HepG2 (cell line): Measurements from ENCODE around the gene YTHDF1. TPM values are rescaled to one million over a fixed set of nuclear protein-coding genes. Genes with fewer than 3 reads are reported as not detected.

Source experiments
- ATAC-seq: fragments of 200-7000 bp; cut with Tn5 transposase; 3 replicates; pipeline ENCODE4 v1.9.1; 2020; ENCODE audit warnings: mild to moderate bottlenecking, moderate library complexity
- BruUV-seq: library from RNA; stranded (reverse); fragments of 400-500 nt; replicated peaks from 2 replicates; lab custom pipeline; 2021; lab: Mats Ljungman, UMichigan
- CTCF ChIA-PET: fragments of 300-600 bp; formaldehyde crosslinking; extraction: SDS; loops from one replicate; lab custom pipeline; 2021; ENCODE audit warnings: low total read pairs, inconsistent platforms, low intra/inter-chr PET ratio; lab: Yijun Ruan, JAX
- POLR2A ChIA-PET: fragments of 350-600 bp; sonication (Branson Sonifier 250); formaldehyde crosslinking; loops from one replicate; lab custom pipeline; 2020; ENCODE audit warnings: antibody characterized with exemption, inconsistent platforms; lab: Yijun Ruan, JAX
- DNase-seq: peaks from one replicate; pipeline ENCODE4 v3.0.0-alpha.2; 2015; ENCODE audit warnings: low spot score
- FAIRE-seq: peaks from 3 replicates; lab custom pipeline; 2011; peaks lifted over from hg19 to GRCh38; lab: Jason Lieb, UNC
- H2AFZ ChIP-seq: one replicate; pipeline ENCODE4 v1.6.1; 2011; ENCODE audit warnings: low read length, inconsistent platforms
- H3K27ac ChIP-seq: fragments of 300-600 bp; 3 replicates; pipeline ENCODE4 v1.8.0; 2011; ENCODE audit warnings: mixed run types, mild to moderate bottlenecking, mixed read lengths, low read length, inconsistent platforms; ENCODE audit not compliant: insufficient read depth; ENCODE audit errors: extremely low read length
- H3K27me3 ChIP-seq, 2 experiments: fragments of 200-600 bp in 1 of 2; 2 replicates in 1 of 2; 3 replicates in 1 of 2; pipeline versions ENCODE4 v1.6.0 to v1.8.0; 2011; ENCODE audit warnings: low read length in 2 of 2, mild to moderate bottlenecking in 2 of 2, moderate library complexity in 2 of 2, inconsistent platforms in 1 of 2; ENCODE audit not compliant: insufficient read depth in 2 of 2, control insufficient read depth in 1 of 2
- H3K36me3 ChIP-seq, 2 experiments: fragments of 200-600 bp in 1 of 2; replicated peaks in 1 of 2; 2 replicates in 1 of 2; 3 replicates in 1 of 2; pipeline versions ENCODE4 v1.5.1 to v1.8.0; 2011; ENCODE audit warnings: low read length in 2 of 2, inconsistent platforms in 1 of 2; ENCODE audit not compliant: insufficient read depth in 2 of 2, control insufficient read depth in 1 of 2
- H3K4me1 ChIP-seq: 2 replicates; pipeline ENCODE4 v1.5.1; 2012; ENCODE audit warnings: low read length, inconsistent platforms; ENCODE audit not compliant: insufficient read depth
- H3K4me2 ChIP-seq: 2 replicates; pipeline ENCODE4 v1.6.0; 2011; ENCODE audit warnings: low read depth, low read length, inconsistent platforms
- H3K4me3 ChIP-seq, 3 experiments: fragments of 200-600 bp in 1 of 3; sonication (generic), shearing (Covaris generic) in 1 of 3; replicated peaks in 1 of 3; 2 replicates each; pipeline ENCODE4 v1.5.1; 2011 to 2016; ENCODE audit warnings: low read length in 3 of 3, inconsistent platforms in 2 of 3, low read depth in 2 of 3, mild to moderate bottlenecking in 2 of 3, control low read depth in 1 of 3, mixed read lengths in 1 of 3; ENCODE audit not compliant: insufficient read depth in 1 of 3
- H3K79me2 ChIP-seq: one replicate; pipeline ENCODE4 v1.6.1; 2011; ENCODE audit warnings: low read length, inconsistent platforms; ENCODE audit not compliant: insufficient read depth
- H3K9ac ChIP-seq: 2 replicates; pipeline ENCODE4 v1.6.0; 2011; ENCODE audit warnings: mild to moderate bottlenecking, low read depth, low read length, inconsistent platforms; ENCODE audit not compliant: insufficient read depth
- H3K9me3 ChIP-seq: 2 replicates; pipeline ENCODE4 v1.5.1; 2012; ENCODE audit warnings: mild to moderate bottlenecking, low read length
- H4K20me1 ChIP-seq: 2 replicates; pipeline ENCODE4 v1.6.0; 2011; ENCODE audit warnings: inconsistent platforms, mild to moderate bottlenecking, low read length, moderate library complexity; ENCODE audit not compliant: insufficient read depth
- EED ChIP-seq: sonication (generic); formaldehyde crosslinking; IDR thresholded peaks from 2 replicates; pipeline ENCODE4 v1.5.0; 2020; ENCODE audit warnings: mild to moderate bottlenecking, missing genetic modification reagents
- HOXA9 ChIP-seq: sonication (generic); formaldehyde crosslinking; IDR thresholded peaks from 2 replicates; pipeline ENCODE4 v1.8.1; 2022; ENCODE audit warnings: missing genetic modification reagents, mild to moderate bottlenecking, moderate library complexity, borderline replicate concordance
- MYC ChIP-seq: sonication (generic); formaldehyde crosslinking; IDR thresholded peaks from 2 replicates; pipeline ENCODE4 v1.9.0; 2021; ENCODE audit warnings: missing genetic modification reagents, borderline replicate concordance
- NFE2L1 ChIP-seq: sonication (generic); formaldehyde crosslinking; IDR thresholded peaks from 2 replicates; pipeline ENCODE4 v1.4.0; 2020; ENCODE audit warnings: missing genetic modification reagents, mild to moderate bottlenecking, borderline replicate concordance
- TBX2 ChIP-seq: sonication (generic); formaldehyde crosslinking; IDR thresholded peaks from 2 replicates; pipeline ENCODE4 v1.5.0; 2020; ENCODE audit warnings: missing genetic modification reagents, mild to moderate bottlenecking, borderline replicate concordance
- XRCC5 ChIP-seq: fragments of 200-400 bp; formaldehyde crosslinking; optimal IDR thresholded peaks from 2 replicates; pipeline ENCODE3; 2017; ENCODE audit warnings: mild to moderate bottlenecking, low read length
- ZNF761 ChIP-seq: sonication (generic); formaldehyde crosslinking; conservative IDR thresholded peaks from 2 replicates; pipeline ENCODE4 v1.4.0; 2020; ENCODE audit warnings: mild to moderate bottlenecking, missing genetic modification reagents
- WGBS: methylation state at CpG from one replicate; pipeline ENCODE4 v1.1.6; 2017; ENCODE audit warnings: low lambda C conversion rate; 5-methylcytosine and 5-hydroxymethylcytosine counted together
- in situ Hi-C: cut with HindIII; loops from 2 replicates; pipeline ENCODE4 v1.10.0; 2017; ENCODE audit warnings: low pct_unique_long_range_greater_than_20kb; ENCODE audit not compliant: extremely low pct_ligation_motif_present
- intact Hi-C: fragments of 100-400 bp; cut with micrococcal nuclease; formaldehyde crosslinking; loops from one replicate; pipeline ENCODE4 v1.10.0; 2022; ENCODE audit not compliant: unreplicated experiment
- polyA plus RNA-seq, 8 experiments: library from polyadenylated mRNA; depleted of rRNA in 3 of 8; stranded (reverse) in 7 of 8; unstranded in 1 of 8; fragments of >200 nt; fragmentation: Illumina TruSeq in 4 of 8; extraction: Trizol in 4 of 8; gene quantifications; 2 replicates each; pipeline versions ENCODE4 v1.2.1 to v1.2.3, GENCODE V29; 2011 to 2016; ENCODE audit warnings: low read depth in 4 of 8, missing spikeins in 1 of 8, mixed read lengths in 1 of 8; ENCODE audit not compliant: insufficient read depth in 1 of 8
- total RNA-seq, 5 experiments: library from RNA; depleted of rRNA; stranded (reverse); fragments of >200 nt; fragmentation: Illumina TruSeq; extraction: Trizol; gene quantifications; 2 replicates each; pipeline ENCODE4 v1.2.3, GENCODE V29; 2016; ENCODE audit warnings: low read depth in 1 of 5
- TF ChIP-seq, protein P1 (sequence below): sonication (generic); formaldehyde crosslinking; IDR thresholded peaks from 2 replicates; pipeline ENCODE4 v1.5.0; 2020; ENCODE audit warnings: missing genetic modification reagents

The YTHDF1 gene
- total and polyA plus RNA-seq, 2 of the 13 experiments (the other 11 are each of a cell fraction or from before 2014, with no cell fraction given), result 34.5 to 37.7 TPM

DNA sequence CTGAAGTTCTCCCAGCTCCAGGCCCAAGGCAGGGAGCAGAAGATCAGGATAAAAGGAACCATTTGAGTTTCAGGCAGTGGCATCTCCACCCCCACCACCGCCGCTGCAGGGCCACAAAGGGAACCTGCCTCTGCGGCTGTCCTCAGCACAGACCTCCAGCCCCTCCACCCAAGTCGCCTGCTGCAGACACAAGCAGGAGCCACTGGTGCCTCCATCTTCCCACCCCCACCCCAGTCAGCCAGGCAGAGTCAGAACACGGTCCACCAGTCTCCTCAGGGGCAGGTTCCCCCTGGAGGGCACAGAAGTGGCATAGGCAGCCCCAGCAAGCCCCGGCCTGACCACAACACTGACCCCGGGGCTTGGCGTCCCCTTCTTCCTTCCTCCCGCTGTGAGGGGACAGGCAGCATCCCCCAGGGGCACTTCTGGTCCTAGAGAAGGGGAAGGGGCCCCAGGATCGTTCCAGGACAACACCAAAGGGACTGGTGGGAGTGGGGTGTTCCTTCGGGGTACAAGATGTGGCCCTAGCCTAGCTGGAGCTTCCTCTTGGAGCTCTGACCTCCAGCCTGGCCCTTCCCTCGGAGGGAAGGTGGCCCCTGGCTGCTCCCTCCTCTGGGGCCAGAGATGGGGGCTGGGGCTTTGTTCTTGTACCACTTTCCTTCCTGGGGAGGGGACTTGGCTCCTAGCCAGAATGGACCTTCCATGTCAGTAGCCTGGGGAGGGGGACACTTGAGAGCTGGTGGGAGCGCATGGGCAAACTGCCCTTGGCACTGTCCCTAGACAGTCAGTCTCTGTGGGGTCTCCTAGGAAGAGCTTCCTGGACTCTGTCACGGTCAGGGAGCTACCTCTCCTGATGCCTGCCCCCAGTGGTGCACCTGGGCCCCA lies 36.0 kb downstream of the YTHDF1 start:
- no TSS peak for BruUV-seq
- no peak overlapping the region for H2AFZ ChIP-seq
- 0 out of 2 replicates have a peak, but pooled peaks cover 5% of the 10 kb centered on the region for H3K4me1 ChIP-seq
- no peak for FAIRE-seq
- peaks cover 34% of the 10 kb centered on the region; the same call in 1 of the 2 replicates for H4K20me1 ChIP-seq
- intact Hi-C loops (loop anchor here (1.0 to 5.0 kb wide), 4 partner anchors 37 to 112 kb away; partner anchors contain the start of genes COL20A1 and YTHDF1), in situ Hi-C loops (loop anchor here (5.0 kb wide), 1 partner anchor 123 kb away; no protein-coding TSS in a partner anchor)
- no peak overlapping the region for H3K4me2 ChIP-seq
- peaks cover 16 to 77% of the 10 kb centered on the region in 2 experiments; a peak in 4 of 5 replicates for H3K27me3 ChIP-seq
- no peak for ATAC-seq
- WGBS, result 21% methylated on average over 8 of the region's 14 CpGs
- H3K9me3 ChIP-seq, result no peaks in the 10 kb centered on the region
- H3K4me3 ChIP-seq, result no peak overlapping the region
- DNase-seq, result no peak
- ChIA-PET CTCF (interaction anchor here (1.4 to 1.8 kb wide), 2 partner anchors 123 to 124 kb away, joined by 4 to 10 read pairs; no protein-coding TSS in a partner anchor), POLR2A (no interaction called here)
- H3K79me2 ChIP-seq, result no peaks in the 10 kb centered on the region
- no peak overlapping the region for H3K27ac ChIP-seq
- H3K36me3 ChIP-seq, result no peaks in the 10 kb centered on the region
- TF ChIP-seq, protein P1, sequence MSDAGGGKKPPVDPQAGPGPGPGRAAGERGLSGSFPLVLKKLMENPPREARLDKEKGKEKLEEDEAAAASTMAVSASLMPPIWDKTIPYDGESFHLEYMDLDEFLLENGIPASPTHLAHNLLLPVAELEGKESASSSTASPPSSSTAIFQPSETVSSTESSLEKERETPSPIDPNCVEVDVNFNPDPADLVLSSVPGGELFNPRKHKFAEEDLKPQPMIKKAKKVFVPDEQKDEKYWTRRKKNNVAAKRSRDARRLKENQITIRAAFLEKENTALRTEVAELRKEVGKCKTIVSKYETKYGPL, result no peak
- TF ChIP-seq TBX2 (0 out of 2 replicates have a peak, but pooled peaks have one; percentile 18), HOXA9 (CRISPR knock-in tag) (no peak), MYC (CRISPR knock-in tag) (0 out of 2 replicates have a peak, but pooled peaks have one; percentile 0), NFE2L1 (CRISPR knock-in tag) (0 out of 2 replicates have a peak, but pooled peaks have one; percentile 26), EED (CRISPR knock-in tag) (0 out of 2 replicates have a peak, but pooled peaks have one; percentile 10), XRCC5 (peak; percentile 1), ZNF761 (no peak)
- no peak overlapping the region for H3K9ac ChIP-seq
